Stimulated activated CD4-positive, alpha-beta T cell treated with anti-CD3 and anti-CD28 coated beads, Interleukin-15, amount 100 ng/mL, for 1 hour (primary cell): ENCODE results near the gene ANKRA2.
"Not testable (repeated sequence)": the region's sequence is repeated elsewhere in the genome, so short reads cannot be mapped to it uniquely, and the experiment has no call there.

Source experiments
- DNase-seq, 2 donors: peaks; one replicate each; pipeline ENCODE4 v3.0.0-alpha.2; 2020; ENCODE audit warnings: low read depth in 1 of 2, low spot score in 1 of 2

The ANKRA2 gene

DNA sequence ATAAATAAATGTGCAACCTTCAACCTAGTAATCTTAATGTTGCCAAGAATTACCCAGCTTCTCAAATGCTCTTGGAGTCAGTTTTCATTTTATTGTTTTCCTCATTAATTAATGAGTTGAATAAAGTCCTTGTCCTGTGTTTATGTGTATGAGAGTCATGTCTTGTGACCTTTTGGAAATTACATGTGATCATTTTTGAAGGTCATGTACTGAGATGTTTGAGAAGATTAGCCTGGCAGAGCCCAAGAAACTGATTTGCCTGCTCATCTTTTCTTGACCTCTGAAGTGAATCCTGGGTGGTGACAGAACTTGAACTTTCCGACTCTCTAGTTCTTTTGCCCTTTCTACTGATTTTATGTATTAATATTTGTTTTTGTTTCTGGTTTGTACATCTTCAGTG is 15.4 kb downstream of the ANKRA2 start:
- no peak for DNase-seq

DNA sequence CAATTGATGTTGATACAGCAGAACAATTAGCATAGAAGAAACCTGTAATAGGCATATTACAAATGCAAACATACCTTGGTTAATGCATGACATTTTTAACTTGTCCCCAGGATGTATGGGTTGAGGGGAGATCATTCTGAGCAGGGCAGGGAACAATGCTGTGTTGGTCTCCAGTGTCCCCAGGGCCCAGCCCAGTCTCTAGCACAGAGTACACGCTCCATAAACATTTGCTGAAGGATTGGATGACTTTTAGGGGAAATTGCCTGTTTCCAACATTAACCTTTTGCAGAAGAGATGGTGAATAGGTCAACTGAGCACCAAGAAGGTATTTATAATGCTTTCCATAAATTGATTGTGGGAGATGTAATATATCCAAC is 20.0 kb downstream of the ANKRA2 start:
- no peak for DNase-seq

DNA sequence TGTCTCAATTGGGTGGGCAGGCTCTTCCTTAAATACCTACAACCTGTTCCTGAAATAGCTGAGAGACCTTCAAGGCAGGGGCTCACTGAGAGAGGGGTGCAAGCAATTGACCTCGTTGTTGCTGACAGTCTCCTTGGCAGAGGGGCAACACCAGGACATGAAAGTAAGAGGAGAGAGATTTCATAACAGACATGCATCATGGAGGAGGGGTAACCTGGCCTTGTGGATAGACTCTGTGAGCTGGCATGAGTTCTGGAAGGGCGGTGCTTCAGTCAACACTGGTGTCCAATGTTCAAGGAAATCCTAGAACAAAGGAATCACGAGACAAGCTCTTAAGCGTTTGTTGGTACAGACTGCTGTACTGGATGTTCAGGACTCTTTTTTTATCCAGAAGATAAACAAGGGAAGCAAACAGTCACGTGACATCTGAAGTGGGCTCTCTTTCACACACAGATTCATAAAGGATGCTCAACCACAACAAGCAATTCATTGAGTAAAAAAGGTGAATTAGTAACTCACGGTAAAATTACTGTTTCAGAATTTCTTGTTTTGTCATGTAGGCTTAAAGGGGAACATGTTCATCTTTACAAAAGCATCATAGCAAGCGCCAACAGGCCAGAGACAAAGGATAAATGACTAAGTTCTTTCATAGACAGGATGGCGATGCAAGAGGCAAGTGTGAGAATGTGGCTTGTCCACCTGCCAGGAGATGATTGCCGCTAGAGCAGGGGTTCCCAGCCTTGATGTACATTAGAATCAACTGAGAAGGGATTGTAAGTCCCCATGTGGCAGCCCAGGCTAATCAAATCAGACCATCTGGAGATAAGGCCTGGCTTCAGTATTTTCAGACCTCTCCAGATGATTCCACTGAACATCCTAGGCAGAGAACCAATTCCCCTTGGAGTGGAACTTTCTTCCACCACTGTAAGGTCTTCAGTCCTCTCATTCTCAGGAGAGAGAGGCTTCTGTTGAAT is 20.7 kb downstream of the ANKRA2 start:
- DNase-seq: no peak

DNA sequence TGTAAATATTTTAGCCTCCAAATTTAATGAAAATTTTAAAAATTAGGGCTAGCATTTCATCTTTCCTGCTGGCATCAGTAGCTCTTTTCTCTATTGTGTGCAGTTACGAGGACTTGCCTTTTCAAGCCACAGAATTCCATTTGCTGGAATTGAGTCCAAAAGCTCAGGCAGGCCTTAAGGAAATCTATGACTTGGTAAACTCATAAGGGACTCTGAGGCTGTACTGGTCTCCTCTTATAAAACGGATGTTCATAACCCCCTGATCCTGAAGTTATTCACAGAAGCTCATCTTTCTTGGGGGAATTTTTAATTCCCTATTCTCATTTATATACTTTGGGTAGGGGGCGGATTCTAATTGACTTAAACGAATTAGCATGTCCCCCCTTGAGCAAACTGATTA is 23.4 kb downstream of the ANKRA2 start:
- no peak for DNase-seq

DNA sequence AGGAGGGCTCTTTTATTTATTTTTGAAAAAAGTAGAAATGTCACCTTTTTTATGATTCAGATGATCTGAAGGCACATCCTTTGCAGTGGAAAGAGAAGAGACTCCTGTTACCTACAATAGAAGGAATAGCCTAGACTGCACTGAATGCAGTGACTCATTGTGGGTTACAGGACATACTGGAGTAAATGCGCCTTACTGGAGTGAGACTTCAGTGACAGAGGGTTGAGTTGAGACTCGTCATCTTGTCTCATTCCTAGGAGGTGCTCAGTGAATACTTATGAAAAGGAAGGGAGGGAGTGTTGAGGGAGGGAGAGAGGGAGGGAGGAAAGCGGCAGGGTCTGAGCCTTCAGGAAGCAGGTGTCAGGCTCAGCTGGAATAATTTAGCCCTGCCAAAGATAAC is 25.2 kb downstream of the ANKRA2 start:
- DNase-seq: no peak

DNA sequence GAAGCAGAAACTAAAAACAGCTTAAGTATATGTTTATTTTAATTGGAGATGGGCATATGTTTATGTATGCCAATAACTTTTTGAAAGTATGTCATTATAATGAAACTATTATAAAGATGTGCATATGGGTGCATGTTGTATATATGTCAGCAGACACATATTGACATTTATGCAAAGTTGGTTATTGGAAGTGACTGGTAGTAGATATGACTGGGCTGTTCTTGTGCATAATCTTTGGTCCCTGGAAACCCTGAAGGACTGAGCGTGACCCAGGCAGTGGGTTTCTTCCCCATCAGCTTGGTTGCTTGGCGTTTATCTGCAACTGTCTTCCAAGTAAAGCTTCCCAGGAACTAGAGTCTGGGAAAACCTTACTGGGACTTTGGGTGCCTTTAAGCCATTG is 25.7 kb downstream of the ANKRA2 start:
- no peak for DNase-seq

DNA sequence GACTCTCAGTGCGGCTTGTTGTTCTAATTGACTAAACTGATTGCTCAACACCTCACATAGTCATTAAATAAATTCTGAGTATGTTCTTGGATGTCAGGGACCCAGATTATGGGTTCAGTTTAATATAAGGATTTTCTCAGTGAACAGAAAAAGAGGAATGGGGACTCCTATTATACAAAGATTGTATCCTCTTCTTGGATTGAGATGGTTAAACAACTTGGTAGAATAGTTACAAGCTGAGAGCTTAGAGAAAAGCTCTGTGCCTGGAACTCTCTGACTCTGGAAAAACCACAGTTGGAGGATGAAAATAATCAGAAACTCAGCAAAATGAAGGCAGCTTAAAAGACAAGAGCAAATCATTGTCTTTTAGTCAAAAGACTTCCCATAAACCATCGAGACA is 30.5 kb downstream of the ANKRA2 start:
- DNase-seq: no peak

DNA sequence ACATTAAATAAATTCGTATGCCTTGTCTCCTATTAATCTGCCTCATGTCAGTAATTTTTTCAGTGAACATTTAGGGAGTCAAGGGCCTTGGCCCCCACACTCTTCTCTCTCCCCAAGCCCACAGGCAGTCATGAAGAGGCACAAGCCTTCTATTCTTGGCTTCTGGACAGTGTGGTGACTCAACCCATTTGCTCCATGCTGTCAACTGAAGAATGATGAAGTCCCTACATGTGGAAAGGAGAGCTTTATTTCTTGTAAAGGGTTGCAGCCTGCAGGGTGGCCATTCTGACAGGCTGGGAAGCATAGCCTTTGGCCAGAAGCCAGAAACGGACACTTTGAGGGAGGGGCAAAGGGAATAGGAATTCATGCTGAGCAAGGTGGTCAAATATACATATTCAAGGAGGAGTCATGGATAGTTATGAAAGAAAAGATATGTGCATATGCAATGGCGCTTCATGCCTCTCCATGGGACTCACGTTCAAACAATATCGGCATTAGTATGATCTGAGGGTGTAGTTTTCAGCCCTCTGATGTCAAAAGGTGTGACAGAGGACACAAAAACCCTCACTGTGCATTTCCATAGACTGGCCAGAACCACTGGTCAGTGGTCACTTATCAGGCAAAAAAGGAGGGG is 31.3 kb downstream of the ANKRA2 start:
- DNase-seq: no peak

DNA sequence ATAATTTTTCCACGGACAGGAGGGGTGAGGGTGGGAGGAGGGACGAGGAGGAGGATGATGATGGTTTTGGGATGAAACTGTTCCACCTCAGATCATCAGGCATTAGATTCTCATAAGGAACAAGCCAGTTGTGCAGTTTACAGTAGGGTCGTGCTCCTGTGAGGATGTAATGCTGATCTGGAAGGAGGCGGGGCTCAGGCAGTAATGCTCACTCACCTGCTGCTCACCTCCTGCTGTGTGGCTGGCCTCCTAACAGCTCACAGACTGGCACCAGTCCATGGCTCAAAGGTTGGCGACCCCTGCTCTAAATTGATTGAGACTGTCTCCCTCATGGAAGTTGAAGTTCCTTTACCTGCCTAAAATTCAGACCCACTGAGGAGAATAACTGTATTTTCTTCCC is 33.2 kb downstream of the ANKRA2 start:
- DNase-seq: no peak

DNA sequence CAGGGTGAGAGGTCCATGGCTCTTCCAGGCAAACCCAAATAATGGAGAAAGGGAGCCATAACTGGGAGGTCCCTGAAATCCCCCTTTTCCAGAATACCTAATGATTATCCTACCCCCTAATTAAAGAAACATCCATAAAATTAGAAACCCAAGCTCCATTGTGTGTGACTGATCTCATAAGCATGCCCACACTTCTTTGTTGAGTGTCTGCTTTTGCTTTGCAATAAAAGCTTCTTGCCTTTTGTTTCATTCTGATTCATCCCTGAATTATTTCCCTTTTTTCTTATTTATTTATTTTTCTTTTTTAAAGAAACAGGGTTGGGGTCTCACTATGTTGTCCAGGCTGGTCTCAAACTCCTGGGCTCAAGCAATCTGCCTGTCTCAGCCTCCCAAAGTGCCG is 34.1 kb downstream of the ANKRA2 start:
- no peak for DNase-seq

DNA sequence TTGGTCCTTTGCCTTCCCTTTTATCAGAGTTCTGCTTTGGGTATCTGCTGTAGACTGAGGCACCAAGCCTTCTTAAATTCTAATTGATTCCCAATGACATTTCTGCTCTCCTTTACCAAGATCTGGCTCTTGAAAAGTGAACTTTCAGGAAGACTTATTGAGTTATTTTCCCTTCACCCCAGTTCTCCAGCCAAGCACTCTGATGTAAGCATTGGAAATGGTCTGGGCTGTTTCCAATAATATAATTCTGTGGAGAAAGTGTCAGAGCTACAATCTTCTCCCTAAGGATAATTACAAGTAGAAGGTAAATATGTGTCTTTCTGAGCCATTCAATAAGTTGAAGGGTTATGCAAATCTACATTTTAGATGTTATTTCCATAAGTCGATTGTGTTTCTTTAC is 36.4 kb downstream of the ANKRA2 start:
- no peak for DNase-seq

DNA sequence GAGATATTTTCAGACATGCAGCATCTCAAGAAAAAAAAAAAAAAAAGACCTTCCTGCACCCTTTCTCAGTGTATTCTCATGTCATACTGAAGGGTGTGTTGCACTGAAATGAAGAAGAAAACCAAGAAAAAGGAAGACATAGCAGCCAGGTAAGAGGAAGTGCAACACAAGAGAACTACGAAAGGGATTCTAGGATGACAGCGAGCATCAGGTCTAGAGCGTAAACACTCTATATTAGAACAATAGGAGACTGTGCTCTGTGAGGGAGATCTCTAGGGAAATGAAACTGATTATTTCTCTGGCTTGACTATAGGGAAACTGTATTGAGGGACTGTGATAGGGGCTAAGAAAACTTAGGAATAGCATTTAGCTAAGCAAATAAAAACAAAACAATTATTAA is 37.2 kb downstream of the ANKRA2 start:
- DNase-seq: no peak

DNA sequence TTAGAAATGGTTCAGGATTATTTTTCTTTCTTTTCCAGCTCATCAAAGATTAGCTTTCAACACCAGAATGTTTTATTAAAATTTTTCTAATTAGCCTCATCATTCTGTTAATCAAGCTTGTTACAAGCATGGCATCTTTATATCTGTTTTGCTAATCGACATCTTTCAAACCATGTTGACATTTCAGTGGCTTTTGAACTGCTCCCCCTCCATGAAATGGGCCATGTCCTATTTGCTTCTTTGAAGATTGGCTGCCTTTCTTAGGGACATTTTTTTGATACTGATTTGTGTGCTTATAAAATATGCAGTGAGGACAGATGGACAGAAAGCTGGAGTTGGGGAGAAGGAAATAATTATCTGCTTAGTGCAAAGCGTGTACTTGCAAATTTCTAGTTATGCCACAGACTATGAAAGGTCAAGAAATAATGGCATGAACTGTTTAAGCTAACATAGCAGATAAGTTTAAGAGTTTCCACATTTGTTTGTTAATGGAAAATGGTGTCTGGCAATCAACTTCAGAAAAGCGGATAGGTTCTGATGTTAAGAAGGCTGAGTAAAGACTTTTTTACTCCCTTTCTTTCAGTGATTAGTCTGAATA is 39.7 kb downstream of the ANKRA2 start:
- DNase-seq: no peak

DNA sequence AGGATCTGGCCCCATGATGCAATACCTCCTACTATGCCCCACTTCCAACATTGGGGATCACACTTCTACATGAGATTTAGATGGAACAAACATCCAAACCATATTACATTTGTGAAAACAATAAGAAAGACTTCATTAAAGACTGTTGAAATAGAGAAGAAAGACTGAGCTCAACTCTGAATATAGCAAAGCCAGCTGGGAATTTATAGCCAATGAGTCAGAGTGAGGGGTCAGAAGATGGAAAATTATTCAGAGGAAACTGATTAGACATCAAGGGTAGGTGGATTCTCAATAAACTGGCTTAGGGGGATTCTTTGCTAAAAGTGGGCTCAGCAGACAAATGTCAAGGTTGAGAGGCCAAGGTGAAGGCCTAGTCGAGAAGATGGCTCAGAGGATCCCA is 41.6 kb downstream of the ANKRA2 start:
- no peak for DNase-seq

DNA sequence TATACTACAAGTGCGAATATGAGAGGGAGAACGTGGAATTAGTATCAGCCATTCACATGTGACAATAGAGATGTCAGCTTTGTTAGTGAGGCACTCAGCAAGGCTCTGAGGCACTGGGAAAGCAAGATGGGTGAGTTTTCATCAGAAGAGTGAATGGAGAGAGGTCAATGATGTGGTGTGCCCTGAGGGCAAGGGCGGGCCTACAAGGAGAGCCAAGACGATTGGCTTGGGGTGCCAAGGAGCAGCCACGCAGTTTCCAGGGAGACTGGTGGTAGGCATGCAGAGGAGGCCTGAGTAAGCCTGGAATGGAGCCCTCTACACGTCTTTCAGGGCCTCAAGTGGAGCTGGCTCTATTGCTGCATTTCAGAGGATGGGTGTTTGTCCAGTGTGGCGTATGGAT is 42.5 kb downstream of the ANKRA2 start:
- no peak for DNase-seq

DNA sequence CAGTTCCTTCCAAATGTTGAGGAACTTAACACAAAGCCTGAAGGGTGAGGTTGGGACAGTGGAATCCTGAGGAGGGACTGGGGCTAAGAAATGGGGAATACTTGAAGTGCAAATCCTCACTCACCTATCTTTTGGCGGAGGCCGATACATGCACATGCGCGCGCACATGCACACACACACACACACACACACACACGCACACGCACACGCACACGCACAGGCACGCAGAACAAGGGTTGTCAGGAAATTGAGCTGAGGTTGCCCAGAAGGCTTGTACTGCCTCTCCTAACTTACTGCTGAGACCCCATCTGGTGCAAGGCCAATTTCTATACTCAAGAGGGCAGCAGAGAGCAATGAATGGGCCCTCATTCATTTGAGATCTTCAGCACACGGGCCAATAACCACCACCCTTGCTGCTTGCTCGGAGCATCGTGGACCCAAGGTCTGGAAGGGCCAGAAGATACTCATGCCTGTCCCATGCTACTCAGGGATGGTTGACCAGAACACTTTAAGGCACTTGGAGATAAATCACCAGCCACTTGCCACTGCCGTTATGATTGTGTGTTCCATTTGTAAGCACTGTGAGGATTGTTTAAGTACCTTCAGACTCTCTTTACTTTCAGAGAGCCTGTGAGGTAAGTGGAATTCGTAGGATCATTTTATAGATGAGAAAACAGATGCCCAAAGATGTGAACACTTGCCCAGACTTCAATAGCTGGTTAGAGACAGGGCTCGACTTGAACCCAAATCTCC is 45.7 kb downstream of the ANKRA2 start:
- peak; percentile 20 to 22 for DNase-seq

DNA sequence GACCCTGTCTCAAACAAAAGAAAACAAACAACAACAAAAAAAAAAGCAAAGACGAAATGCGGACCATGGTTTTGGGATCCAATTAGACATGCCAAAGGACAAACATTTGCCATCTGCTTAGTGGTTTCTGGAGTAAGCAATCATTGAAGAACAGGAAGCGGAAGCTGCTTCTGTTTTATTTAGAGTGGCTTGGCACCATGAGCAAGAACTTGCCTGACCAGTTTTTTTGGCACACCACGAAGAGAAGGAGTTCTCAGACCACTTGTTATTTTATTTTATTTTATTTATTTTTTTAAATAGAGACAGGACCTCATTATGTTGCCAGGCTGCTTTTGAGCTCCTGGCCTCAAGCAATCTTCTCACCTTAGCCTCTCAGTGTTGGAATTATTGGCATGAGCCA is 50.2 kb downstream of the ANKRA2 start:
- DNase-seq: no peak

DNA sequence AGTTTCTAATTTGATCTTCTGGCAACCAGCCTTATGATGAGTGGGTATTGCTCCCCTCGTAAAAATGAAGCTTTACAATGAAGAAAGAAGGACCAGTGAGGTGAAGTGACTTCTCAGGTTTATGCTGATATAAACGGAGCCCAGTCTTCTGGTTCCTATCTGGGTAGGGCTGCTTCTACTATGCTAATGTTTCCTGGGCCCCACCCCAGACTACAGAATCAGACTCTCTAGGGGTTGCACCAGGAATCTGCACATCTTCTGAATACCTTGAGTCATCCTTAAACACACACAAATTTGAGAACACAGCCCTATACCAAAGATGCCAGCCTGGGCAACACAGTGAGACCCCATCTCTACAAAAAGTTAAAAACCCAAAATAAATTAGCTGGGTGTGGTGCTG is 51.0 kb downstream of the ANKRA2 start:
- DNase-seq: no peak

DNA sequence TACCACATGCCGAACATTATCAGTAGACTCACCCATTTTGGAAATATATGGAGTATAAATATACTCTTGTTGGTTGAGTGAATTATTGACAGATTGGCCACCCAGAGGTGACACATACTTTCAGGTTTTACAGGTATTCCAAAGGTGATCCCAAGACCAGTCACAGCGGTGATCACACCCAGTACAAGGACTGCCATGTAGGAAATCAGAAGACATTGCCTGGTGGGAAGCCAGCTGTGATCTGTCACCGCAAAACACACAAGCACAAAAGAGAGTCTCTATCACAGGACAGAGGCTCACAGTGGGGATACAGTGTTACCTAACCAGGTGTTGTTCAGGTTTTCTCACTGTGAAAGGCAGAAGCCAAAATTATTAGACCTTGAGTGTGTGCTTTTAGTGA is 51.4 kb downstream of the ANKRA2 start:
- no peak for DNase-seq

DNA sequence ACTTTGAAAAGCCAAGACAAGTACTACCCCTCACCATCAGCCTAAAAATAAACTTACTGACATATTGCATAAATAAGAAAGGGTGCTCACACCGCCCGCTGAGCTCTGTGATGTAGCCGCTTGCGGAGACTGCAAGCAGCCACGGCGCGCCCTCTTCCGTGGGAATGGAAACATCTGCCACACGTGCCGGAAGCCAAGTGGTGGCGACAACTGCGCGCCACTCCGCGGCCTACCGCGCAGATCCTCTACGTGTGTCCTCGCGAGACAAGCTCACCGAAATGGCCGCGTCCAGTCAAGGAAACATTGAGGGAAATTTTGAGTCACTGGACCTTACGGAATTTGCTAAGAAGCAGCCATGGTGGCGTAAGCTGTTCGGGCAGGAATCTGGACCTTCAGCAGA is 56.9 kb downstream of the ANKRA2 start:
- not testable (repeated sequence) for DNase-seq

DNA sequence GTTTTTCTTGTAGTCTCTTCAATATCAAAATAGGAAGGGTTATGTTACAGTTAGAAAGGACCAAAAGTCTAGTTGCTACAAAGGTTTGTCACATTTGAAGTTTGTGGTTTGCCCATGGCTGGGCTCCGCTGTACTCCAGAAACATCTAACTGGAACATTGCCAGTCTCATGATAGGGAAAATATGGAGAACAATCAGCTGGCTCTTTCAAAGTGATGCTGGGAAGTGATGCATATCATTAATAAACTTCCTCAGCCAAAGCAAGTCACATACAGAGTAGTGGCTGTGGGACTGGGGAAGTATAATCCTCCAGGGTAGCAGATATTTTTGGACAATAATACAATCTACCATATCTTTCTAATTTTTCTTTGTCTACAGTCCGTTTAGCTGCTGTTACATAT is 58.4 kb downstream of the ANKRA2 start:
- DNase-seq: no peak
